PFSK-1 (cell line): ENCODE measurements around the gene SMYD5.

ENCODE experiments used
- FOXP2 ChIP-seq: optimal IDR thresholded peaks from 2 replicates; pipeline ENCODE3; 2011; ENCODE audit warnings: borderline replicate concordance, control low read depth, inconsistent platforms; ENCODE audit not compliant: insufficient read depth; ENCODE audit errors: extremely low read length, extremely low read depth
- POLR2AphosphoS5 ChIP-seq: IDR thresholded peaks from 2 replicates; pipeline ENCODE4 v1.6.1; 2012; ENCODE audit warnings: low read depth, mild to moderate bottlenecking, control low read depth, low read length, moderate library complexity
- SIN3A ChIP-seq: IDR thresholded peaks from 2 replicates; pipeline ENCODE4 v1.6.1; 2012; ENCODE audit warnings: mild to moderate bottlenecking, low read length, moderate library complexity, borderline replicate concordance; ENCODE audit not compliant: insufficient read depth
- TAF1 ChIP-seq: IDR thresholded peaks from 2 replicates; pipeline ENCODE4 v1.6.1; 2012; ENCODE audit warnings: low read length, control low read depth, borderline replicate concordance; ENCODE audit not compliant: insufficient read depth
- TF ChIP-seq, protein P1 (sequence below), 2 experiments: IDR thresholded peaks; 2 replicates each; pipeline versions ENCODE4 v1.6.1 to v1.8.0; 2011 to 2012; ENCODE audit warnings: low read depth in 2 of 2, low read length in 2 of 2, control low read depth in 1 of 2, inconsistent platforms in 1 of 2, mild to moderate bottlenecking in 1 of 2, moderate library complexity in 1 of 2; ENCODE audit not compliant: insufficient read depth in 1 of 2

GRCh38 chr2:73263540-73264331 lies 49.7 kb downstream of the SMYD5 start:
- TF ChIP-seq TAF1 (no peak), POLR2AphosphoS5 (no peak), SIN3A (no peak), FOXP2 (no peak)
- TF ChIP-seq, protein P1, sequence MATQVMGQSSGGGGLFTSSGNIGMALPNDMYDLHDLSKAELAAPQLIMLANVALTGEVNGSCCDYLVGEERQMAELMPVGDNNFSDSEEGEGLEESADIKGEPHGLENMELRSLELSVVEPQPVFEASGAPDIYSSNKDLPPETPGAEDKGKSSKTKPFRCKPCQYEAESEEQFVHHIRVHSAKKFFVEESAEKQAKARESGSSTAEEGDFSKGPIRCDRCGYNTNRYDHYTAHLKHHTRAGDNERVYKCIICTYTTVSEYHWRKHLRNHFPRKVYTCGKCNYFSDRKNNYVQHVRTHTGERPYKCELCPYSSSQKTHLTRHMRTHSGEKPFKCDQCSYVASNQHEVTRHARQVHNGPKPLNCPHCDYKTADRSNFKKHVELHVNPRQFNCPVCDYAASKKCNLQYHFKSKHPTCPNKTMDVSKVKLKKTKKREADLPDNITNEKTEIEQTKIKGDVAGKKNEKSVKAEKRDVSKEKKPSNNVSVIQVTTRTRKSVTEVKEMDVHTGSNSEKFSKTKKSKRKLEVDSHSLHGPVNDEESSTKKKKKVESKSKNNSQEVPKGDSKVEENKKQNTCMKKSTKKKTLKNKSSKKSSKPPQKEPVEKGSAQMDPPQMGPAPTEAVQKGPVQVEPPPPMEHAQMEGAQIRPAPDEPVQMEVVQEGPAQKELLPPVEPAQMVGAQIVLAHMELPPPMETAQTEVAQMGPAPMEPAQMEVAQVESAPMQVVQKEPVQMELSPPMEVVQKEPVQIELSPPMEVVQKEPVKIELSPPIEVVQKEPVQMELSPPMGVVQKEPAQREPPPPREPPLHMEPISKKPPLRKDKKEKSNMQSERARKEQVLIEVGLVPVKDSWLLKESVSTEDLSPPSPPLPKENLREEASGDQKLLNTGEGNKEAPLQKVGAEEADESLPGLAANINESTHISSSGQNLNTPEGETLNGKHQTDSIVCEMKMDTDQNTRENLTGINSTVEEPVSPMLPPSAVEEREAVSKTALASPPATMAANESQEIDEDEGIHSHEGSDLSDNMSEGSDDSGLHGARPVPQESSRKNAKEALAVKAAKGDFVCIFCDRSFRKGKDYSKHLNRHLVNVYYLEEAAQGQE (IDR thresholded peaks at IDR 0.05; ENCODE audit: insufficient read depth in 1 of 2, low read depth in 2 of 2, low read length in 2 of 2) = no peak
